Activated naive CD4-positive, alpha-beta T cell (primary cell): ENCODE measurements around the gene CD58.
"Not testable (repeated sequence)": the region's sequence is repeated elsewhere in the genome, so short reads cannot be mapped to it uniquely, and the experiment has no call there.

Experiments
- DNase-seq, 4 experiments: peaks; one replicate each; lab custom pipeline; 2025; lab: John Stamatoyannopoulos, UW

CD58 gene

DNA sequence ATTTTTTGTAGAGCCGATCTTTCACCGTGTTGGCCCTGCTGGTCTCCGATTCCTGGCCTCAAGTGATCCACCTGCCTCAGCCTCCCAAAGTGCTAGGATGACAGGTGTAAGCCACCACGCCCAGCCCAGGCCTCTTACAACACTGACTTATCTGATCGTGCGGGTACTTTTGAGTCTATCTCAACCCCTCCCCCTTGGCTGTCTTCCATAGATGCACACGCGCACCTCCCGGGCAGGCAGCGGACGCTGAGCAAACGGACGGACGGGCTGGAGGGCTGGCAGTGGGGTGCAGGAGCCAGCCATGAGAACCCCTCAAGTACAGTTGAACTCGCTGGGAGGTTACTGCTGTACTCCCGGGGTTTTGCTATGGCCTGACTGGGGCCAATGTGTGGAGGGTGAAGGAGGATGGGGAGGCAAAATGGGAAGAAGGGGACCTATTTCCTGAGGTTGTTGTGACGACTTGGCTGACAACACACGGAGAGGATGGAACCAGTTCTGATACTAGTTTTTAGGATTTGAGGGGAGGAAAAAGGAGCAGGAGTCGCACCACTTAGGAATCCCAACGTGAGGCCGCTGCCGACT lies 959 bp downstream of the CD58 start:
- no peak for DNase-seq

DNA sequence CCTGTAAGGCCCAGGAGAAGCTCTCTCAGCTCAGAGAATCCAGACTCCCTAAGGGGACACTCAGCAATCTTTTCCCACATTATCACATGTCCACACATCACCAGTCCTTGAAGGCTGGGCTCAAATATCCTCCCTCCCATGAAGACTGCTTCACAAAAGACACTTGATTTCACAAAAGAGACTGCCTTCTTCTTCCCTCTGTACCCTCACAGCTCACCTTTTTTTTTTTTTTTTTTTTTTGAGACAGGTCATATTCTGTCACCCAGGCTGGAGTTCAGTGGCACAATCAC lies 1.5 kb downstream of the CD58 start:
- no peak for DNase-seq

DNA sequence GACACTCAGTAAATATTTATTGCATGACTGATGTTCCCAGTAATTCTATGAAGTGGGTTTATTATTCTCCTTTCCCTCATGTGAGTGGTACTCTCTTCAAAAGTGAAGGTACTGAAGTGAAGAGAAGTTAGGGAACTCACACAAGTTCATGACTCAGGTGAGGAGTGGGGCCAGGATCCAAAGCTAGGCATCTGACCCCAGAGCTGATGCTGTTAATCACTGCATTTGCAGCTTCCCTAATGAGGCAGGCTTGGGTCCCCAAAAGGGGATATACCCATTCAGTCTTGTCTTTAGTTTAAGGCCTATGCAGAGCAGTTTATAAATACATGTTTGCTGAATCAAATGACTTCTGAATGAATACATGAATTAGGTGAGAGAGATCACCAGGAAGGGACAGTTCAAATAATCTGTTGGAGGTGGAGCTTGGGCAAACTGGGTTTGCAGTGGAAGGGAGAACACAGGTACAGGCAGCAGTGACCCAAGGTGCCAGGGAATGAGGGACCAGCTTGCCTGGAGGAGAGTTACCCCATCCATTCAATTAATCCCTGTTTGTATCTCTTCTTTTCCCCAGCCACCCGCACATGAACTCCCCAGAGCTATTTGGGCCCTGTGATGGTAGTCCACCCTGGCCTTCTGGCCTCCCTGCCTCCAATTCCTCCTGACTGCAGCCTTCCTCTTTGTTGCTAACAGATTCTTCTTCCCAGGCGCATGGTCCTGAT lies 2.0 kb downstream of the CD58 start:
- DNase-seq, result no peak

DNA sequence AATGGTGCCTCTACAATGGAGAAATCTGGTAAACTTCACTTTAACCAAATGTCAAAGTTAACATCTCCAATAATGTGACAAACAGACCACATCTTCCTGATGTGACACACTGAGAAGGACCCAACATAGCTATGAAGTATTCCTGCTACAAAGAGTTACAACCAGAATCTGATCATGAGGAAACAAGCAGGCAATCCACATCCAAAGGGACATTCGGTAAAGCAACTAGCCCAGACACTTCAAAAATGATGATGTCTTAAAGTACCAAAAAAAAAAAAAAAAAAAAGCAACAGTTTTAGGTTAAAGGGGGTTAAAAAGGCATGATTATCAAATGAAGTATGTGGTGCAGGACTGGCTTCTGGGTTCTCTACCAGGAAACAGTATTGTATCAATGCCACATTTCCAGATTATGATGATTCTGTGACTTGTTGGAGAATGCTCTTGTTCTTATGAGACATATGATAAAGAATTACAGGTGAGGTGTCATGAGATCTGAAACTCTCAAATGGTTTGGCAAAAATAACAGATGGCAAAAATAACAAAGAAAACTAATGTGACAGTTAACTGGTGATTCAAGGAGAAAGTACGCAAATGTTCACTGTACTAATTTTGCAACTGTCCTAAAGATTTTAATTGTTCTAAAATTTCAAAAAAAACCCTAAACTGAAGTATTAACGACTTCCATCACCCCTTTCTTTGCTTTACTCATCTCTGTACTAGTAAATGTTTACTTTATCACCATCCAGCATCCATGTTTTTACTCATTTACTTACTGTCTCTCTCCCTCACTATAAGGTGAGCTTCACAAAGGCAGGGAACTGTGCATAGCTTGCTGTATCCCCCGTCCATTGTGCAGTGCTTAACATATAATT lies 2.8 kb downstream of the CD58 start:
- no peak for DNase-seq

DNA sequence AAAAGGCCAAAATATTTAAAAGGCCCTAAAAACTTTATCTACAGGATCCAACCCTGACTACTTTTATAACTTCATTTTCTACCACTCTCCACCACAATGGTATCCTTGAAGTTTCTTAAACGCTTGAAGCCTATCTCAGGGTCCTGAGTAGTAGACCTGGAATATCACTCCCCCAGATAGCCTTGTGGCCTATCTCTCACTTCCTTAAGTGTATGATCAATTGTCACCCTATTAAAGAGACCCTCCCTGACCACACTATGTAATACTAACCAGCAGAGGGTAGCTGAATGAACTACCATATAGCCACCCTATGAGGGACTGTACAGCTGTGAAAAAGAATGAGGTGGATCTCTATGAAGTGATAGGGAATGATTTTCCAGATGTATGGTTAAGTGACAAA lies 5.6 kb downstream of the CD58 start:
- DNase-seq, result no peak

DNA sequence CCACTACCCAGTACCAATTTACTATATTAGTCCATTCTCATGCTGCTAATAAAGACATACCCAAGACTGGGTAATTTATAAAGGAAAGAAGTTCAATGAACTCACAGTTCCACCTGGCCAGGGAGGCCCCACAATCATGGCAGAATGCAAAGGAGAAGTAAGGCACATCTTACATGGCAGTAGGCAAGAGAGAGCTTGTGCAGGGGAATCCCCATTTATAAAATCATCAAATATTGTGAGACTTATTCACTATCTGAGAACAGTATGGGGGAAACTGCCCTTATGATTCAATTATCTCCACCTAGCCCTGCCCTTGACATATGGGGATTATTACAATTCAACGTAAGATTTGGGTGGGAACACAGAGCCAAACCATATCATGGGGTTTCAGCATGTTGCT lies 6.4 kb downstream of the CD58 start:
- no peak for DNase-seq

DNA sequence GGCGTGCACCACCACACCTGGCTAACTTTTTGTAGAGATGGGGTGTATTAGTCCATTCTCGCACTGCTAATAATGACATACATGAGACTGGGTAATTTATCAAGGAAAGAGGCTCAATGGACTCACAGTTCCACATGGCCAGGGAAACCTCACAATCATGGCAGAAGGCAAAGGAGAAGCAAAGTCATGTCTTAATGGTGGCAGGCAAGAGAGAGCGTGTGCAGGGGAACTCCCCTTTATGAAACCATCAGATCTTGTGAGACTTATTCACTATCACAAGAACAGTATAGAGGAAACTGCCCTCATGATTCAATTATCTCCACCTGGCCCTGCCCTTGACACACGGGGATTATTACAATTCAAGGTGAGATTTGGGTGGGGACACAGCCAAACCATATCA lies 8.4 kb downstream of the CD58 start:
- not testable (repeated sequence) for DNase-seq

DNA sequence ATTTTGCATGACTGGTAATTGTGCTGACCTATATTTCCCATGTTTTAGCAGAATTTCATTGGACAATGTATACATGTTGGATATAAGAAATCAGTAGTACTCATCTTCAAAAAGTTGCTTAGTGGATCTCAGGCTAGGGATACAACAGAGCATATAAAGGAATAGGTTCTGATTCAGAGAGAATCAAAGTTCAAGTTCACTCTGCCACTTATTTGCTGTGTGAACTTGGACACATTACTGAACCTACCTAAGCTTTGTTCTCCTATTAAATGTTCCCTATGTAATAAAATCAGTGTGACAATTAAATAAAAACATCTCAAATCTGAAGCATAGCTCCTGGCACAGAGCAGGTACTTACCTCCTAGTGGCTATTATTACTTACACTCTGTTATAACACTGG lies 9.3 kb downstream of the CD58 start:
- DNase-seq, result no peak

DNA sequence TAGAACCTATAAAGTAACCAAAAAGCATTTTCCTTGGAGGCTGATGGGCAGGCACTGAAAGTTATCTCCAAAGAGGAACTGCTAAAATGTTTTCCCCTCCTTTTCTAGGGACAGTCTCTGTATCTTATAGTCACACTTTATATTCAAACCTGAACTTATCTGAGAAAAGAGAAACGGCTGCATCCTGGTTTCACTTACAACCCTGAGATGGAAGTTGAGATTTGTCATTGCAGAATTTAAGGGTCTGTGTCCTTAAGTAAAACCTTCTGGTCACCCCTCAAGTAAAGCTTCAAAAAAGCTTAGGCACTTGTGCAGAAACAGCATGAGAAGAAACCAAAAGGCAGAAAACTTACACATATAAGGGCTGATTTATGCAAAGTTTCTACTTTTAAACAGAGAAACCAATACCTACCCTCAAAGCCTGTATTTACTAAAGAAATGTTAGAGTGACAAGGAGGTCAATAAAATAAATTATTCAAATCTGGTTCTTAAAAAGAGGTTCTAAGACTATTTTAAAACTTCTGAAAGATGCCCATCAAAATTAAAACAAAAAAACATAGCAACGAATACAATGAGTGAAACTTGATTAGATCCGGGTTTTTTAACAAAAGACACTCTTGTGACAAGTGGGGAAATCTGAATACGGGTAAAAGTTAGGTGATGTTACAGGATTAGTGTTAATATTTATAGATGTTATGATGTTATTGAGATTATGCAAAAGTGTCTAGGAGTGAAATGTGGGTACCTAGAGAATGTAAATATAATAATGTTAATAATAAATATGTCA lies 9.9 kb downstream of the CD58 start:
- DNase-seq, result no peak

DNA sequence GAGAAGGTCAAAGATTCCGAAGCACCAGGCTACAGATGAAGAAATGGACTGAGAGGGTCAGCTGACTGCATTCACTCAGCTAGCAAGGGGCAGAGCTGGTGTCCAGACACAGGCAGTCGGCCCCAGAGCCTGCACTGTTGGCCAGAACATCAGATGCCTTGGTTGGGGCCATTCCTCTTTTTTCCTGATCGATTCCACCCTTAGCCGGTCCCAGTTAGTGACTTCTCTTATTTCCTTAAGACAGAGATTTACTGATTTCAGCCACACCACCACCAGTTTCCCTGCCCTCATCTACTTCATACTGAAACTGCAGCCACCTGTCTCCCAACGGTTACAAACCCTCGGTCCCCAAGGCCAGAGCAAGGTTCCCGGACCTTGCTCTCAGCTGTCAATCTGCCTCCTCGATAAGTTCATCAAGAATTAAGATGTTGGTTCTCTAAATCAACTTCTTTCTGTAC lies 11.5 kb downstream of the CD58 start:
- no peak for DNase-seq

DNA sequence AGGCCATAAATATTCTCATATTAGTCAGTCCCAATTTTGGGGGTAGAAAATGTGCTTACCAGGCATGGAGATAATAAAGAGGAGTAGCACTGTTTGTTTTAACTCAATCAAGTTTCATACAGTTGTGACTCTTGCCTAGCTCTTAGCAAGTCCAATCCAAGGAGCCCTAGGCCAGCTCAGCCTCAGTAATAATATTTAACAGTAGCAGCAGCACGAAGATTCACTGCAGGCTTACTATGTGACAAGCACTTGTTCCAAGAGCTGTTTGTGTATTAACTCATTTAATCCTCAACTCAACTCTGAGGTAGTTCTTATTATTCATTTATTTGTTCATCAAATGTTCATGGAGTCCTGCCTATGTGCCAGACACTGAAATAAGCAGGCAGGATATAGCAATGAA lies 12.3 kb downstream of the CD58 start:
- DNase-seq, result no peak

DNA sequence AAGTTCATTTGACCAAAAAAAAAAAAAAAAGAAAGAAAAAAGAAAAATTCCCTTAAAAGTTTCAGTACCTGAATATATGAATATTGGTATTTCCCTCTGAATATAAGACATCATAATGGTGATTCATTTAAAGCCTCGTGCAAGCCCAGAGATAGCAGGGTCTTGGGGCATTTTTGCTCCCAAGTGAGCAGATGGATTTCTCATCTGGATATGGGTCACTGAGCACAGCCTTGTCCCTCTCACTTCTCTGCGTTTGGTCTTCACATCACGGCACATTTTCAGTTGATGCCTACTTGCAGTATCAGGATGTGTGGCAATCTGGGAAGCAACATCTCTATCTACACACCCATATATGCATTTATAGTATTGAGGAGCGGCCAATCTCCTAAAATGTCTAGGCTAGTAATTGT lies 12.7 kb downstream of the CD58 start:
- DNase-seq, result no peak

DNA sequence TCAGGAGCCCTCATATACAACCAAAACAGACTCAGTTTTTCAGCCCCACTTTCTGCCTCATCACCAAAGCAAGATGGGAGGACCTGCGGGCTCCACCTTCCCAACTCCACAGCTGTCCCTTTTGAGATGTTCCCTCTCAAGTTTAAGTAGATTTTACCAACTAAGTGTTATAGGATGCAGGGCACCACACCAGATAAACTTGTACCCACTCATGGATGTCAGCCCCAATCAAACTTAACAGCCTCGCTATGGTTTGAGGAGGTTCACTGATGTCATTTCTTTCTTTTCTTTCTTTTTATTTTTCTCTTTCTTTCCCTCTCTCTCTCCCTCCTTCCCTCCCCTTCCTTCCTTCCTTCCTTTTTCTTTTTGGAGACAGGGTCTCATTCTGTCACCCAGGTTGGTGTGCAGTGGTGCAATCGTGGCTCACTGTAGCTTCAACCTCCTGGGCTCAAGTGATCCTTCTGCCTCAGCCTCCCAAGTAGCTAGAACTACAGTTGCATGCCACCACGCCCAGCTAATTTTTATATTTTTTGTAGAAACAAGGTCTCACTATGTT lies 13.4 kb downstream of the CD58 start:
- no peak for DNase-seq

DNA sequence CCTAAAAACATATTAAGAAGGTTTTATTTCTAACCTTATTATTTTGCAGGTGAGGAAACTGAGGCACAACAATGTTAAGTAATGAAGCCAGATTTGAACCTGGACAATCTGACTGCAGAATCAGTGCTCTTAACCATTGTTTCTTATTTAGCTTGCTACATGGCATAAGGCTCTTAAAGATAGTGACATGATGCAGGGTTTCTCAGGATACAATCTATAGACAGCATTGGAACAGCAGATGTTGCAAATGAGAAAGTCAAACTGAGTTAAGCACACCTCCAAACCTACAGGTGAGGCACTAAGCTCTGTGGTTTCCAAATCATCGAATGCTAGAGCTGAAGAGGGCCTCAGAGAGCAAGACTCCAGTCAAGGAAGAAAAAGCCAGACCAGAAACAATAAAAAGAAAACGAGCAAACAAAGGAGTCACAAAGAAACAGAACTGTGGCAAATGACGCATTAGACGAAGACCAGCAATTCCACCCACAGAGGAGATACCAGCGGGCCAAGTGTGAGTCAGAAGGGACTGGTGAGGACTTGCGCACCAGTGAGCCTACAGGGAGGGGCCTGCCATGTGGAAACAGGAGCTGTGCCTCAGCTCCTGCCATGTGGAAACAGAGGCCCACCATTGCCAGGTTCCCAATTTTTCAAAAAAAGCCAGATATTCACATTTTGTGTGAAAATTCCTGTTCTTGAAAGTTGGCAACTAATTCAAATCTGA lies 14.4 kb downstream of the CD58 start:
- DNase-seq, result no peak

DNA sequence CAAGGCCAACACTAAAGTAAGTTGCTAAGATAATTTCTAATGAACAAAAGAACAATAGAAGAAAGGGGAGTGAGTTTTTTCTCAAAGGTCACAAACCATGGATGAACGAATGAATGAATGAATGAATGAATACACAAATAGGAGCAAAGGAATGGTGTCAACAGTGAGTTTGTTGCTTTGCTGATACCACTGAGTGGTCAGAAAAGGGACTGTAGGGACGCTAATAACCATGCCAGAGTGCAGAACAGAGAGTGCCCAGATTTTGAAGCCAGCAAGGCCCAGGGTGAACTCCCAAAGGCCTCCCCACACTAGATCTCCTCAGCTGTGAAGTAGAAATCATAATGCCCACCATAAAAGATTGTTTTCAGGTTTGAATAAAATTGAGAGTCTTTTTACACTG lies 15.9 kb downstream of the CD58 start:
- no peak for DNase-seq

DNA sequence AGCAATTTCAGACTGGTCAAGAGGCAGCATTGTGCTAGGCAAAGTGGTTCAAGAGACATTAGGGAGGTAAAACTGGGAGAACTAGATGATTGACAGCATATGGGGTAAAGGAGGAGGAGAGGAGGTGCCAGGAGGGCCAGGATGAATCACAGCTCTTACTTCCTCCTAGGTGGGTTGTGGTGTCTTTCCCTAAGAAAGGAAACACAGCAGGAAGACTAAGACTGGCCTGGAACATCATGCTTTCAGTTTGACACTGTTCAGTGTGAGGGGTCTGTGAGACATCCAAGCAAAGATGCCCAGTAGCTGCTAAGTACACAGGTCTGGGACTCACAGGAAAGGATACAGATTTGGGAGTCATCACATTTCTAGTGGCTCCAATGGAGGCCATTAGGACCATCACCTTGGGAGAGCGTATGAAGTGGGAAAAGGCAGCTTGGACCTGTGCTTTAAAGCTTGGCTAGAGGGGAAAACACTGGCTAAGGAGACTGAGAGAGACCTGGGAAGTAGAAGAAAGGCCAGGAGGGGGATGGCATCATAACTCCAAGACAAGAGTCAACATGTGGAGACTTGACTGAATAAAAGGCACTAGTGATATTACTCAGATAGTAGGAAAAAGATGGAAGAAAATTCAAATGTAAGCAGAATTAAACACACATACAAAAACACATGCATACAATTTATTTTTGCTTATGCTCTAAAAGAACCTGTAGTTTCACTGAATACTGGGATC lies 17.3 kb downstream of the CD58 start:
- DNase-seq, result no peak

DNA sequence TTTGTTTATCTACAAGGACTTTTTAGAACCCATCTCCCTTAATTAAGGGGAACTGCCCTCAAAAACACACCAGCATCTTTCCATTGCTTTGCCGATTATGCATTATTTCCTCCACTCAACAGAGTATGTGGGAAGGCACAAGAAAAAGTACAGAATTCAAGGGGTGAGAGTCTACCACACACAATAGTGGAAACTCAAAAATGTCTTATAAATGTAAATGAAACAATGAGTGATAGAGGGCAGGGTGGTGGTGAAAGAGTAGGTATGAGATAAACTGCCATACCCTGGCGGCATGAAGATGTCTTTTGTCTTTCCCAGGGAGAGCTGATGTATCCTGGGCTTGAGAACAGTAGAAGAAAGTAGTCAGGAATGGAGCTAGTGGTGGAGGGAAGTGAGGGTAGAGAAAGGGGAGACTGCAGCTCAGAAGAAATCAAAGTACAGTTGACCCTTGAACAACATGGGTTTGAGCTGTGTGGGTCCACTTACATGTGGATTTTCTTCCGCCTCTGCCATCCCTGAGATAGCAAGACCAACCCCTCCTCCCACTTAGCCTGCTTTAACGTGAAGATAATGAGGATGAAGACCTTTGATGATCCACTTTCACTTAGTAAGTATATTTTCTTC lies 24.4 kb downstream of the CD58 start:
- DNase-seq, result no peak

DNA sequence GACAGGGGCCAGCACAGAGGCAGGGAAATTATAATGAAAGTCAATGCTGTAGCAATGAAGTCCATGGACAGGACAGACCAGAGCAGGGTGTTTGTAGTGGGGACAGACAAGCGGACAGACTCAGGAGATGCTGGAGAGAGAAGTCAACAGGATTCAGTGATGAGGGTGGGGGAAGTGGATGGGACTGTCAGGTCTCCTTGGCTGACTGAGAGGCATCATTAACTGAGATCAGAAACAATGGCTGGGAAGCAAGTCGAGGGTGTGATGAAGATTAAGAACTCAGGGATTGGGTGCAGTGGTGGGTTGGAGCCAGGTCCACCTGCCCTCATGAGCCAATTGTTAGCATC lies 25.5 kb downstream of the CD58 start:
- DNase-seq, result no peak

DNA sequence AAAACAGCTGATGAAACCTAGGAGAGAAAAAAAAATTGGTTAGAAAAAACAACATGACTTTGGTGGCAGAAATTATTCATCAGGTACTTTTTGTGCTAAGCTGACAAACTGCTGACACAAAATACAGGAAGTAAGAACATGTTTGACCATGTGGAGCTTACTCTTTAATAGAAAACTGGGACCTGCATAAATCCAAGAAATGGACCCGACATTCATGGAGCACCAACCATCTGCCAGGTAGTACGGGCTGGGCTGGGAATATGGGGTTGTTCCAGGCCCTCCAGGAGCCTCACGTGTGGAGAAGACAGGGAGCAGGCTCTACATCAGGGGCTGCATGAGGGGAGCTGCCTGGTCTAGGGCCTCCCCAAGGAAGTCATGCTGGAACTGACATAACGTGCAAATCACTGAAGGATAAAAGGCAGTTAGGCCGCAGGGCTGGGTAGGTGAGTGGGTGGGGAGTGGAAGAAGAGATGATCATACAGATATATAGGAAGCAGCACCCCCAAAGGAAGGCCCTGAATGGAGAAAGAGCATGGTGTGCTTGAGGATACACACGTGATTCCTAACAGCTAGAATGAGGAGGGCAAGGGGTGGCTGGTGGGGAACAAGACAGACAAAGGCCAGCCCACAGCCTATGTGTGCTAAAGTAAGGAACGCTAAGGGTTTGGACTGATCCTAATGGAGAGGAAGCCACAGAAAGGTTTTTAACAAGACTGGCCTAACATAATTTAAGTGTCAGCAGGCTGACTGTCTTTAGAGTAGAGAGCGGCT lies 26.1 kb downstream of the CD58 start:
- no peak for DNase-seq

DNA sequence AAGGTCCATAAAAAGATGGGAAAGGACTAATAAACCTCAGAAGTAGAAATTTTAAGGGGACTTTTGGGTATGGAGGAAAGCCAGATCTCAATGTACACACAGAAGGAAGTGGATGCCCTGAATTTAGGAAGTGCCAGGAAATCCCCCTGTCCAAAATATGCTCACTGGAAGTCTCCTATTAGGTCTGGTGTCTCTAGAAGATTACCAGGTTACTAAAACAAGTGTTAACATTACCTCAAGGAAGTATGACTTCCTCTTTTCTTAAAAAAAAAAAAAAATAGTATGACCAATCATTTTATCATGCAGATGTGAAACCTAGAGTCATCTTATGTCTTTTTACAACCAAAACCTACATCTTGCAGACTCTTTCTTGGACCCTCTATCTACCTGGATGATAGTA lies 30.7 kb downstream of the CD58 start:
- no peak for DNase-seq
